Ishikawa (cell line): Measurements from ENCODE around the gene PADI2.

Experiments used
- CEBPB ChIP-seq: IDR thresholded peaks from 2 replicates; pipeline ENCODE4 v1.6.1; 2012
- CREB1 ChIP-seq: IDR thresholded peaks from 2 replicates; pipeline ENCODE4 v1.6.1; 2012; ENCODE audit warnings: low read depth
- EGR1 ChIP-seq: IDR thresholded peaks from 2 replicates; pipeline ENCODE4 v1.6.1; 2012
- EP300 ChIP-seq: IDR thresholded peaks from 2 replicates; pipeline ENCODE4 v1.6.1; 2012; ENCODE audit warnings: borderline replicate concordance
- FOXM1 ChIP-seq: IDR thresholded peaks from 2 replicates; pipeline ENCODE4 v1.6.1; 2012; ENCODE audit warnings: low read depth, borderline replicate concordance
- MAX ChIP-seq: IDR thresholded peaks from 2 replicates; pipeline ENCODE4 v1.6.1; 2012
- NFIC ChIP-seq: IDR thresholded peaks from 2 replicates; pipeline ENCODE4 v1.6.1; 2012
- RAD21 ChIP-seq: IDR thresholded peaks from 2 replicates; pipeline ENCODE4 v1.6.1; 2012; ENCODE audit warnings: low read depth
- REST ChIP-seq: IDR thresholded peaks from 2 replicates; pipeline ENCODE4 v1.6.1; 2012; ENCODE audit warnings: low read depth, mild to moderate bottlenecking
- TCF12 ChIP-seq: IDR thresholded peaks from 2 replicates; pipeline ENCODE4 v1.6.1; 2012; ENCODE audit warnings: low read depth
- TEAD4 ChIP-seq: IDR thresholded peaks from 2 replicates; pipeline ENCODE4 v1.6.1; 2012
- USF1 ChIP-seq: IDR thresholded peaks from 2 replicates; pipeline ENCODE4 v1.6.1; 2012
- YY1 ChIP-seq: IDR thresholded peaks from 2 replicates; pipeline ENCODE4 v1.6.1; 2012; ENCODE audit warnings: low read depth
- ZBTB7A ChIP-seq: IDR thresholded peaks from 2 replicates; pipeline ENCODE4 v1.6.1; 2012; ENCODE audit warnings: low read depth

The PADI2 gene

GRCh38 chr1:17089506-17089905 lies 29.7 kb downstream of the PADI2 start:
- TF ChIP-seq EP300 (no peak), YY1 (no peak), NFIC (no peak), FOXM1 (no peak), TCF12 (no peak), CREB1 (no peak)

DNA sequence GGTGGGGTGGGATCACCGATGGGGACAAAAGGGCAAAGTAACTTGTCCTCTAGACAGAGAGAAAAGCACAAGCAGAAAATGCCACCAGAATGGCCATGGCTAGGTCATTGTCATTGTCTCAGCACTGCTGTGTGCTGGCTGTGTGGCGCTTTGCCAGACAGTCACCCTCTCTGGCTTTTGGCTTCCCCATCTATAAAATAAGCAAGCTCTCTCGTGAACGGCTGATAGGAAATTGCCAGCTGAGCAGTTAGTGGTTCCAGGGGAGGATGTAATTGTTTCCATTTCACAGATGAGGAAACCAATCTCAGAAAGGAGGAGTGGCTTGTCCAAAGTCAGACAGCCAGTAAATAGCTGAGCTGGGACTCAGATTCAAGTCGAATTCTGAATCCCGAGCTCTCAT lies 32.5 kb downstream of the PADI2 start:
- TF ChIP-seq CREB1 (no peak), ZBTB7A (no peak), REST (no peak), EGR1 (no peak), TCF12 (no peak), EP300 (no peak), USF1 (no peak), NFIC (no peak), RAD21 (no peak), FOXM1 (no peak)

DNA sequence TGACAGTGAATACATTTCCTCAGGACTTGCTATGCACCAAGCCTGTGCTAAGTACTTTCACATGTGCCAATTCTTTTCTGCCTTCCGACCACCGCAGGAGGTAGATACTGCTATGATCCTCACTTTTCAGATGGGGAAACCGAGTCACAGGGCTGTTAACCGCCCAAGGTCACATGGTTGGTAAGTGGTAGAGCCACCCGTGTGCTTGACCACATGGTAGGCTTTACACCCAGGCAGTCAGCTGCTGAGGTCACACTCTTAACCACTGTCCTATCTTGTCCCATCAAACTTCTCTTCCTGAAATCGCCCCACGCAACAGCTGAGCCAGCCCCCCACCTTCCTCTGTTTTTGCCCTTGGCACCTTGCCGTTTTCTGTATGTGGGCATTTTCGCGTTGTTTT lies 34.5 kb downstream of the PADI2 start:
- no peak for TF ChIP-seq RAD21
- TF ChIP-seq TEAD4, result no peak
- no peak for TF ChIP-seq MAX
- no peak for TF ChIP-seq TCF12
- TF ChIP-seq ZBTB7A, result no peak
- no peak for TF ChIP-seq EP300
- no peak for TF ChIP-seq CEBPB
- TF ChIP-seq USF1, result no peak
- no peak for TF ChIP-seq REST

GRCh38 chr1:17082761-17083160 lies 36.5 kb downstream of the PADI2 start:
- TF ChIP-seq RAD21 (no peak), MAX (no peak), REST (no peak), NFIC (no peak), USF1 (no peak)

DNA sequence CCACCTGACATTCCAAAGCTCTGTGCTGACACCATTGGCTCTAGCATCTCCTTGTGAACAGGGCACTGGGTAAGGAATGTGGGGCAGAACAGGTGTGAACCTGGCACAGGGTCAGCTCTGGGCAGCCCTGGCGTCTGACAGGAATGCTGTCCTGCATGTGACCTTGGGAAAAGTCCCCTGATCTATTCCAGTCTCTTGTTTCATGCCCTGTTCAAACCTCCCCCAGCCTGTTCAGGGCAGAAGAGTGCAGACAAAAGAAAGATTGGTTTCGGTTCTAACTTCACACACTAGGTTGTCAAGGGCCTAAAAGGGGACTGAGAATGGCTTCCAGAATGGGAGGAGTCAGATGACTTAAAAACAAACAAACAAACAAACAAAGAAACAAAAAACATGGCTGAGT lies 37.8 kb downstream of the PADI2 start:
- TF ChIP-seq EP300 (peak; percentile 33; the same call in 1 of the 2 replicates), FOXM1 (no peak), TEAD4 (peak; percentile 67), NFIC (peak; percentile 63), MAX (peak; percentile 12; the same call in 1 of the 2 replicates), USF1 (peak; percentile 63; the same call in 1 of the 2 replicates), CEBPB (no peak)
